ENCODE measurements around the gene FGR. TPM values are rescaled to one million over a fixed set of nuclear protein-coding genes. Genes with fewer than 3 reads are reported as not detected.

Gene FGR
- total RNA-seq, 1 donor from 2014 or later = not detected

- Histone ChIP-seq H3K4me2 (ENCODE audit: low read length) (peak overlapping the region; percentile 26), H3K36me3 (ENCODE audit: insufficient read depth, low read length) (no peaks in the 10 kb centered on the region), H3K4me1 (ENCODE audit: insufficient read depth, low read length) (peaks cover 12% of the 10 kb centered on the region), H3K9me3 (ENCODE audit: insufficient read depth, low read depth, low read length) (no peaks in the 10 kb centered on the region), H3K27me3 (ENCODE audit: insufficient read depth, low read length) (peaks cover 2% of the 10 kb centered on the region), H2AFZ (ENCODE audit: low read depth, low read length) (peak overlapping the region; percentile 54), H3K27ac (ENCODE audit: low read depth, low read length) (no peak overlapping the region), H4K20me1 (ENCODE audit: insufficient read depth, low read length) (no peaks in the 10 kb centered on the region), H3K4me3 (ENCODE audit: insufficient read depth, low read depth, low read length) (no peak overlapping the region), H3K79me2 (ENCODE audit: insufficient read depth, low read length) (no peaks in the 10 kb centered on the region), H3K9ac (ENCODE audit: low read length) (peak overlapping the region; percentile 17)
- Mint-ChIP-seq H3K9me3 (ENCODE audit: unreplicated experiment) (no peaks in the 10 kb centered on the region), H3K4me3 (ENCODE audit: unreplicated experiment) (peak overlapping the region; percentile 55), H3K27me3 (ENCODE audit: low read depth, unreplicated experiment) (peaks cover 14% of the 10 kb centered on the region), H3K36me3 (ENCODE audit: low read depth, unreplicated experiment) (no peaks in the 10 kb centered on the region), H3K27ac (ENCODE audit: unreplicated experiment) (no peak overlapping the region), H3K4me1 (ENCODE audit: low read depth, unreplicated experiment) (peaks cover 14% of the 10 kb centered on the region)
- TF ChIP-seq EZH2 (IDR thresholded peaks at IDR 0.05; ENCODE audit: insufficient read depth, low read length) = no peak
- TF ChIP-seq, protein P1, sequence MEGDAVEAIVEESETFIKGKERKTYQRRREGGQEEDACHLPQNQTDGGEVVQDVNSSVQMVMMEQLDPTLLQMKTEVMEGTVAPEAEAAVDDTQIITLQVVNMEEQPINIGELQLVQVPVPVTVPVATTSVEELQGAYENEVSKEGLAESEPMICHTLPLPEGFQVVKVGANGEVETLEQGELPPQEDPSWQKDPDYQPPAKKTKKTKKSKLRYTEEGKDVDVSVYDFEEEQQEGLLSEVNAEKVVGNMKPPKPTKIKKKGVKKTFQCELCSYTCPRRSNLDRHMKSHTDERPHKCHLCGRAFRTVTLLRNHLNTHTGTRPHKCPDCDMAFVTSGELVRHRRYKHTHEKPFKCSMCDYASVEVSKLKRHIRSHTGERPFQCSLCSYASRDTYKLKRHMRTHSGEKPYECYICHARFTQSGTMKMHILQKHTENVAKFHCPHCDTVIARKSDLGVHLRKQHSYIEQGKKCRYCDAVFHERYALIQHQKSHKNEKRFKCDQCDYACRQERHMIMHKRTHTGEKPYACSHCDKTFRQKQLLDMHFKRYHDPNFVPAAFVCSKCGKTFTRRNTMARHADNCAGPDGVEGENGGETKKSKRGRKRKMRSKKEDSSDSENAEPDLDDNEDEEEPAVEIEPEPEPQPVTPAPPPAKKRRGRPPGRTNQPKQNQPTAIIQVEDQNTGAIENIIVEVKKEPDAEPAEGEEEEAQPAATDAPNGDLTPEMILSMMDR (IDR thresholded peaks at IDR 0.05; ENCODE audit: insufficient read depth, low read depth, low read length) = no peak
- FAIRE-seq (no peak), DNase-seq (ENCODE audit: low read depth) (peak; percentile 77)
Observed at GRCh38 chr1:27650539-27651175, 15.7 kb upstream of the FGR start.

- H3K79me2 ChIP-seq (ENCODE audit: insufficient read depth, low read length) = no peaks in the 10 kb centered on the region
- H3K4me1 ChIP-seq (ENCODE audit: insufficient read depth, low read length) = peaks cover 9% of the 10 kb centered on the region
- H2AFZ ChIP-seq (ENCODE audit: low read depth, low read length) = peak overlapping the region; percentile 54
- H3K27me3 ChIP-seq (ENCODE audit: insufficient read depth, low read length) = peaks cover 2% of the 10 kb centered on the region
- no peaks in the 10 kb centered on the region for H4K20me1 ChIP-seq (ENCODE audit: insufficient read depth, low read length)
- DNase-seq (ENCODE audit: low read depth) (no peak), FAIRE-seq (no peak)
- Mint-ChIP-seq H3K36me3 (ENCODE audit: low read depth, unreplicated experiment) (no peaks in the 10 kb centered on the region), H3K9me3 (ENCODE audit: unreplicated experiment) (no peaks in the 10 kb centered on the region), H3K4me3 (ENCODE audit: unreplicated experiment) (no peak overlapping the region), H3K27me3 (ENCODE audit: low read depth, unreplicated experiment) (peaks cover 18% of the 10 kb centered on the region), H3K27ac (ENCODE audit: unreplicated experiment) (no peak overlapping the region), H3K4me1 (ENCODE audit: low read depth, unreplicated experiment) (peaks cover 10% of the 10 kb centered on the region)
- peak overlapping the region; percentile 26 for H3K4me2 ChIP-seq (ENCODE audit: low read length)
- H3K36me3 ChIP-seq (ENCODE audit: insufficient read depth, low read length) = no peaks in the 10 kb centered on the region
- H3K9ac ChIP-seq (ENCODE audit: low read length) = no peak overlapping the region
- H3K27ac ChIP-seq (ENCODE audit: low read depth, low read length) = no peak overlapping the region
- TF ChIP-seq EZH2 (IDR thresholded peaks at IDR 0.05; ENCODE audit: insufficient read depth, low read length) = no peak
- TF ChIP-seq, protein P1 (IDR thresholded peaks at IDR 0.05; ENCODE audit: insufficient read depth, low read depth, low read length) = no peak
- H3K9me3 ChIP-seq (ENCODE audit: insufficient read depth, low read depth, low read length) = no peaks in the 10 kb centered on the region
- H3K4me3 ChIP-seq (ENCODE audit: insufficient read depth, low read depth, low read length) = no peak overlapping the region
Observed at GRCh38 chr1:27650171-27650538, 15.2 kb upstream of the FGR start.

DNA sequence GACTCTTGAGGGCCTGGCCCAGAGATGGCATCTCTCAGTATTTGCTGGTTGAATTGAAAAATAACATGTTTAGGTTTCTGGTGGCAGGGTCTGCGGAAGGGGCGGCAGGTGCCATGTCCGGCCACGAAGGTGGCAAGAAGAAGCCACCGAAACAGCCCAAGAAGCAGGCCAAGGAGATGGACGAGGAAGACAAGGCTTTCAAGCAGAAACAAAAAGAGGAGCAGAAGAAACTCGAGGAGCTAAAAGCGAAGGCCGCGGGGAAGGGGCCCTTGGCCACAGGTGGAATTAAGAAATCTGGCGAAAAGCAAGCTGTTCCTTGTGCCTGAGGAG, 14.3 kb upstream of the FGR start:
- no peaks in the 10 kb centered on the region for H3K9me3 Mint-ChIP-seq (ENCODE audit: unreplicated experiment)
- FAIRE-seq = no peak

More for the DNA sequence above, 14.3 kb upstream of the FGR start:
- TF ChIP-seq, protein P1 (IDR thresholded peaks at IDR 0.05; ENCODE audit: insufficient read depth, low read depth, low read length) = no peak
- no peak for TF ChIP-seq EZH2 (IDR thresholded peaks at IDR 0.05; ENCODE audit: insufficient read depth, low read length)
- Mint-ChIP-seq H3K27ac (ENCODE audit: unreplicated experiment) (no peak overlapping the region), H3K27me3 (ENCODE audit: low read depth, unreplicated experiment) (peaks cover 18% of the 10 kb centered on the region), H3K4me1 (ENCODE audit: low read depth, unreplicated experiment) (peaks cover 7% of the 10 kb centered on the region), H3K36me3 (ENCODE audit: low read depth, unreplicated experiment) (no peaks in the 10 kb centered on the region), H3K4me3 (ENCODE audit: unreplicated experiment) (no peak overlapping the region)
- Histone ChIP-seq H3K4me1 (ENCODE audit: insufficient read depth, low read length) (peaks cover 9% of the 10 kb centered on the region), H3K36me3 (ENCODE audit: insufficient read depth, low read length) (no peaks in the 10 kb centered on the region), H3K4me3 (ENCODE audit: insufficient read depth, low read depth, low read length) (no peak overlapping the region), H3K9ac (ENCODE audit: low read length) (no peak overlapping the region), H3K27me3 (ENCODE audit: insufficient read depth, low read length) (peaks cover 2% of the 10 kb centered on the region), H3K27ac (ENCODE audit: low read depth, low read length) (no peak overlapping the region), H3K4me2 (ENCODE audit: low read length) (no peak overlapping the region), H3K9me3 (ENCODE audit: insufficient read depth, low read depth, low read length) (no peaks in the 10 kb centered on the region), H4K20me1 (ENCODE audit: insufficient read depth, low read length) (no peaks in the 10 kb centered on the region), H3K79me2 (ENCODE audit: insufficient read depth, low read length) (no peaks in the 10 kb centered on the region), H2AFZ (ENCODE audit: low read depth, low read length) (no peak overlapping the region)
- no peak for DNase-seq (ENCODE audit: low read depth)

All from astrocyte (in vitro differentiated cells and primary cell).